HEK293 (cell line): Measurements from ENCODE around the gene HLA-DPA1.

Experiments
- CTCF ChIP-seq: fragments of 450-650 bp; formaldehyde crosslinking; IDR thresholded peaks from 2 replicates; pipeline ENCODE4 v1.5.1; 2016; ENCODE audit warnings: missing biosample characterization, missing genetic modification characterization
- HOXC10 ChIP-seq: sonication (generic); formaldehyde crosslinking; IDR thresholded peaks from 2 replicates; pipeline ENCODE4 v1.8.1; 2023; ENCODE audit warnings: mild to moderate bottlenecking, missing genetic modification reagents
- ZBTB26 ChIP-seq: fragments of 450-650 bp; formaldehyde crosslinking; optimal IDR thresholded peaks from 2 replicates; pipeline ENCODE3; 2016; ENCODE audit warnings: missing biosample characterization, mild to moderate bottlenecking, missing genetic modification characterization
- ZNF174 ChIP-seq: fragments of 450-650 bp; formaldehyde crosslinking; IDR thresholded peaks from 2 replicates; pipeline ENCODE4 v1.5.0; 2017; ENCODE audit warnings: missing biosample characterization, mild to moderate bottlenecking, missing genetic modification characterization
- ZNF518A ChIP-seq: fragments of 450-650 bp; formaldehyde crosslinking; conservative IDR thresholded peaks from 2 replicates; pipeline ENCODE4 v1.5.1; 2016; ENCODE audit warnings: low read depth, missing biosample characterization, missing genetic modification characterization
- ZNF768 ChIP-seq: fragments of 450-650 bp; formaldehyde crosslinking; IDR thresholded peaks from 2 replicates; pipeline ENCODE4 v1.5.1; 2018; ENCODE audit warnings: missing biosample characterization, mild to moderate bottlenecking, missing genetic modification characterization
- TF ChIP-seq, protein P1 (sequence below): sonication (generic); formaldehyde crosslinking; IDR thresholded peaks from 2 replicates; pipeline ENCODE4 v1.8.1; 2022; ENCODE audit warnings: mild to moderate bottlenecking, moderate library complexity, missing genetic modification reagents

DNA sequence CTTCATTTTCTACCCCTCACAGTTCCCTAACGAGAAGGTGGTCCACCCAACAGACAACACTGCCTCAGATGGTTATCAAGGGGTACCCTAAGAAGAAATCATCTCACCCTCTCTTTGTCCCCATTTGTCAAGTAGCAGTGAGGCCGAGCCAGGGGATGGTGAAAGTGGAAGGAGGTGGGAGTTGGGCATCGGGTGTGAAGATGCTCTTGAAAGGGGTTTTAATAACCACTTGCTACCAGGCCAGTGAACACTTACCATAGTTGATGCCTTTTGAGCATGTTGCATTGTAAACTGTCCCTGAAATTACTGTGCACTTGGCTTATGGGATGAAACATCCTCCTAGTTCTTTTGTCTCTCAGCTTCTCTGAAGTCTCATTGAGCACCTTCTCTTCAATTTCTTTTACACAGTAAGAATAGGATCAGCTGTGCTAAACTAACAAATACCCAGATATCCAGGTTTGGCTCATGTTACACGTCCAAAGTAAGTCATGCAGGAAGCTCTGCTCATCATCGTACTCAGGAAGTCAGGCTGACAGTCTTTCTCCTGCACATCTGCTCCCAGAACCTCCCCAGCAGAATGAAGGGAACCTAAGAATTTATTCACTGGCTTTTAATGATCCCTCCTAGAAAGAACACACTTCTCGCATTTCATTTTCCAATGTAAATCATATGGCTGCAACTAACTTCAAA is 15.6 kb upstream of the HLA-DPA1 start:
- TF ChIP-seq, protein P1, sequence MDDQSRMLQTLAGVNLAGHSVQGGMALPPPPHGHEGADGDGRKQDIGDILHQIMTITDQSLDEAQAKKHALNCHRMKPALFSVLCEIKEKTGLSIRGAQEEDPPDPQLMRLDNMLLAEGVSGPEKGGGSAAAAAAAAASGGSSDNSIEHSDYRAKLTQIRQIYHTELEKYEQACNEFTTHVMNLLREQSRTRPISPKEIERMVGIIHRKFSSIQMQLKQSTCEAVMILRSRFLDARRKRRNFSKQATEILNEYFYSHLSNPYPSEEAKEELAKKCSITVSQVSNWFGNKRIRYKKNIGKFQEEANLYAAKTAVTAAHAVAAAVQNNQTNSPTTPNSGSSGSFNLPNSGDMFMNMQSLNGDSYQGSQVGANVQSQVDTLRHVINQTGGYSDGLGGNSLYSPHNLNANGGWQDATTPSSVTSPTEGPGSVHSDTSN (CRISPR knock-in tag), result no peak
- no peak for TF ChIP-seq HOXC10 (CRISPR knock-in tag)
- TF ChIP-seq CTCF (tag by site-specific recombination), result no peak
- no peak for TF ChIP-seq ZBTB26 (tag by site-specific recombination)
- TF ChIP-seq ZNF518A (tag by site-specific recombination), result no peak
- no peak for TF ChIP-seq ZNF174 (tag by site-specific recombination)
- no peak for TF ChIP-seq ZNF768 (tag by site-specific recombination)
